NCI-H1092 treated with DMSO at 0.1 percent for 48 hours (cell line): Measurements from ENCODE around the gene KIF19.
"Not testable (repeated sequence)": the region's sequence is repeated elsewhere in the genome, so short reads cannot be mapped to it uniquely, and the experiment has no call there.

ENCODE experiments used
- DNase-seq: peaks from one replicate; lab custom pipeline; 2025; lab: John Stamatoyannopoulos, UW

The KIF19 gene, protein sequence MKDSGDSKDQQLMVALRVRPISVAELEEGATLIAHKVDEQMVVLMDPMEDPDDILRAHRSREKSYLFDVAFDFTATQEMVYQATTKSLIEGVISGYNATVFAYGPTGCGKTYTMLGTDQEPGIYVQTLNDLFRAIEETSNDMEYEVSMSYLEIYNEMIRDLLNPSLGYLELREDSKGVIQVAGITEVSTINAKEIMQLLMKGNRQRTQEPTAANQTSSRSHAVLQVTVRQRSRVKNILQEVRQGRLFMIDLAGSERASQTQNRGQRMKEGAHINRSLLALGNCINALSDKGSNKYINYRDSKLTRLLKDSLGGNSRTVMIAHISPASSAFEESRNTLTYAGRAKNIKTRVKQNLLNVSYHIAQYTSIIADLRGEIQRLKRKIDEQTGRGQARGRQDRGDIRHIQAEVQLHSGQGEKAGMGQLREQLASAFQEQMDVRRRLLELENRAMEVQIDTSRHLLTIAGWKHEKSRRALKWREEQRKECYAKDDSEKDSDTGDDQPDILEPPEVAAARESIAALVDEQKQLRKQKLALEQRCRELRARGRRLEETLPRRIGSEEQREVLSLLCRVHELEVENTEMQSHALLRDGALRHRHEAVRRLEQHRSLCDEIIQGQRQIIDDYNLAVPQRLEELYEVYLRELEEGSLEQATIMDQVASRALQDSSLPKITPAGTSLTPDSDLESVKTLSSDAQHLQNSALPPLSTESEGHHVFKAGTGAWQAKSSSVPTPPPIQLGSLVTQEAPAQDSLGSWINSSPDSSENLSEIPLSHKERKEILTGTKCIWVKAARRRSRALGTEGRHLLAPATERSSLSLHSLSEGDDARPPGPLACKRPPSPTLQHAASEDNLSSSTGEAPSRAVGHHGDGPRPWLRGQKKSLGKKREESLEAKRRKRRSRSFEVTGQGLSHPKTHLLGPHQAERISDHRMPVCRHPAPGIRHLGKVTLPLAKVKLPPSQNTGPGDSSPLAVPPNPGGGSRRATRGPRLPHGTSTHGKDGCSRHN

DNA sequence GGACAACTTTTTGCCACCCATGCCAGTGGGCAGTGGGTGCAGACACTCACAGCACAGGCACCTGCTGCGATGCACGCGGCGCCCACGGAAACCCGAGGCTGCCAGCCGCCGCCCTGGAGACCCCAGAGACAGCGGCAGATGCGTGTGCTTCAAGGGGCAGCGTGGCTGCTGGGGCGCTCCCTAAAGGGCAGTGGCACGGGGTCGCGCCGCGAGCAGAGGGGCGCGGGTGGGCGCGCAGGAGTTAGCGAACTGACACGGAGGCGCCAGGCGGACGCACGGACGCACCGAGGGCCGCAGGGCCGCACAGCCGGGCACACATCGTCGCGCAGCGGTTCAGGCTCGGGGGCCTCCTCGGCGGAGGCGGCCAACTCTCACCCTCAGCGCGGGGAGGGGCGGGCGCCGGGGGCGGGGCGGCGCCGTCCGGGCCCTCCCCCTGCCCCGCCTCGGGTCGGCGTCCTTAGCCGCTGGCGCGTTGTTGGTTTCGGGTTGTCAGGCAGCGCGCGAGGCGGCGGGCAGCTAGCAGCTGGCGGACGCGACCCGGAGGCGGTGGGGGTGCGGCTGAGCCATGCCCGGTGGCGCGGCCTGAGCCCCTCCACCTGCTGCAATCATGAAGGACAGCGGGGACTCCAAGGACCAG, at the start of gene KIF19:
TSS of gene KIF19 (plus strand) at position 484 of the 637 bp plus-strand sequence. CDS start at position 608, 124 bp downstream.
- DNase-seq, result peak; percentile 69

DNA sequence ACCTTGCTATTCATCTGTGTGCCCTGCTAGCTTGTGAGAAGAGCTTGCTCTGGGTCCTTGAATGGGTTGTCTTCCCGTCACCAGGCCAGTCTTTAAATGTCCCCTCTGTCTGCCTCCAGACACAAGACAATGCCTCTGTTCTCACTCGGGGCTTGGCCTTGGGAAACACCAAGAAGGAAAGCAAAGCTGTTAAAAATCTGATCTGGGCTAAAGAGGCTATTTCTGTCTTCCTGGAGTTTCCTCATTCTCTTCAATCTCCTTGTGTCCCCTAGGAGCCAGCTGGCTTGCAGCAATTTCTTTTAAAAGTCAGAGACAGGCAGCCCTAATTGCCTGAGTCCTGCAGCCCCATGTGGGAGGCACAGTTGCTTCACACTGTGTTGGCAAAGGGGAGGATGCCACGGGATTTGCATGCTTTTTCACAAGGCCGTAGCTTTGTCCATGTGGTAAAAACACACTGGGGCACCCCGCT, 49.5 kb upstream of the KIF19 start:
- no peak for DNase-seq

DNA sequence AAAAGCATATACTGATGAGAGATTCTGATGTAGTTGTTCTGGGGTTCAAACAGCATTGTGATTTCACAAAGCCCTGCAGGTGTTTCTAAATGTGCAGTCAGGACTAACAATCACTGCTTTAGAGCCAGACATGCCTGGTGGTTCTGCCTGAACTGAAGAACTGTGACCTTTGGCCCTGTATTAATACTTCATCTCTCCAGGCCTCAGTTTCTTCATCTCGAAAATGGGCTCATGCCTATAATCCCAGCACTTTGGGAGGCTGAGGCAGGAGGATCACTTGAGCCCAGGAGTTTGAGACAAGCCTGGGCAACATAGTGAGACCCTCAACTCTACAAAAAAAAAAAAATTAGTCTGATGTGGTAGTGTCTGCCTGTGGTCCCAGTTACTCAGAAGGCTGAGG, 48.1 kb upstream of the KIF19 start:
- no peak for DNase-seq

DNA sequence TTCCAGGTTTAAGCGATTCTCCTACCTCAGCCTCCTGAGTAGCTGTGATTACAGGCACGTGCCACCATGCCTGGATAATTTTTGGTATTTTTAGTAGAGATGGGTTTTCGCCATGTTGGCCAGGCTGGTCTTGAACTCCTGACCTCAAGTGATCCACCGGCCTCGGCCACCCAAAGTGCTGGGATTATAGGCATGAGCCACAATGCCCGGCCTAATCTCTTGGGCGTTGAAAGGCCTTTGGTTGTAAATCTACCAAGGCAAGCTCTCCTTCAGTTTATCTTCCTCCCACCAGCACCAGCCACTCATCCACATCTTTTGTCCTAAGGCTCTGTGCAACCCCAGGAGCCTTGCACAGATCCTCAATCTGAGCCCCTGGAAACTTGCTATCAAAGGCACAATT, 46.4 kb upstream of the KIF19 start:
- DNase-seq, result not testable (repeated sequence)

DNA sequence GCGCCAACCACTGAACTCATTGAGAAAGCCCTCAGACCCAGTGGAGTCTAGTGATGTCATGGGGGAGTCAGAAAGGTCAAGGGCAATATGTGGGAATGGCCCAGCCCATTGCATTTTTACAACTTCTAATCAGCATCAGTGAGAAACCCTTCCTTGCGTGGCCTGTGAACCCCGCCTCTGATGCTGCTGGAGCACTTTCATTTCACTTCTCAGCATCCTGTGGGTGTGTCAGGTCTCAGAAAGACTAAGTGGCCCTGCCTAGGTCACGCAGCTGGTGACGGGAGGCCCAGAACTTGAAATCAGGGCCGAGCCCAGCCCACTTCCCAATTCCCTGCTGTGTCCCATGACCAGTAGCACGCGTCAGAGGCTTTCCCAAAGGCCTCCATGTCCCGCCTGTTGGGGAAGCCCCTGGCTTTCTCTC, 45.9 kb upstream of the KIF19 start:
- DNase-seq, result no peak

DNA sequence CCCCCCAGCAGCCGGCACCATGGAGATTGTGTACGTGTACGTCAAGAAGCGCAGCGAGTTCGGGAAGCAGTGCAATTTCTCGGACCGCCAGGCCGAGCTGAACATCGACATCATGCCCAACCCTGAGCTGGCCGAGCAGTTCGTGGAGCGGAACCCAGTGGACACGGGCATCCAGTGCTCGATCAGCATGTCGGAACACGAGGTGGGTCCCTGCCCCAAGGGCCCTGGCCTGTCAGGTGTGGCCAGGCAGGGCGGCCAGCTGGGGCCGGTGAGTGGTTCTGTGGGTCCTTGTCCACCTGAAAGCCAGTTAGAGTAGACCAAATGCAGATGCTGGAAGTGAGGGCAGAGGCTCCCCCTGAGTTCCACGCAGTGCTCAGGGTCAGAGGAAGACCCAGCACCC, 44.2 kb upstream of the KIF19 start:
- DNase-seq, result no peak

DNA sequence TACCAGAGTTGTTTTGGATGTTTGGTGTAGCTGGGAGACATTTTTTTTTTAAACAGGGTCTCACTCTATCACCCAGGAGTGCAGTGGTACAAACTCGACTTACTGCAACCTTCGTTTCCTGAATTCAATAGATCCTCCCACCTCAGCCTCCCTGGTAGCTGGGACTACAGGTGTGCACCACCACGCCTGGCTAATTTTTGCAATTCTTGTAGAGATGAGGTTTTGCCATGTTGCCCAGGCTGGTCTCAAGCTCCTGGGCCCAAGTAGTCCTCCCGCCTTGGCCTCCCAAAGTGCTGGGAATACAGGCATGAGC, 43.8 kb upstream of the KIF19 start:
- not testable (repeated sequence) for DNase-seq

DNA sequence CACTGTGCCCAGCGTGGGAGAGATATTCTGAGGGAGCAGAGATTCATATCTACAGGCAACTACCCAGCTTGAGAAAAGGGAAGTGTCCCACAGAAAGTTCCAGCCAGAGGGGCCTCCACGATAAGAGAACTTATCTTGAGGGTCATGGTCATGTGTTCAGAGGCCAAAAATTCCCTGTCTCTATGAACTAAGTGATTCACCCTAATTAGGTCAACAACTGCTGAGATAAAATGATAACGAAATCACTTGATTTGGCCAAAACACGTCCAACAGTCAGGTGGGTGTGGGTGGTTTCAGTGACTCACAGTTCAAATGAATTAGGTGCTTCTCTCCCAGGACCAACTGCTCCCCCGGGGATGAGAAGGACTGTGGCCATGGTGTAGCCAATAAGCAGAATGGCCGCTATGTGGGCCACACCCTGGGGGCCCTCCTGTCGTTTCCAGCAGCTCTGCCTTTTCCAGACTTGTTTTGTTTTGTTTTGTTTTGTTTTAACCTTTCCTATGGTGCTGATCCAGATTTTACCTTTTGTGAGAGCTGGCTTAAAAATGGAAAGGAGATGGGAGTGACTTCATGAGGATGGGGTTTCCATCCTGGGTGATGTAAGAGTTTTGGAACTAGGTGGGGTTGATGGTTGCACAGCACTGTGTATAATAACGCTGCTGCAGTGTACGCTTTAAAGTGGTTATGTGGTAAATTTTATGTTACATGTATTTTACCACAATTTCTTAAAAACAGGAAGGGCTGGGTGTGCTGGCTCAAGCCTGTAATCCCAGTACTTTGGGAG, 43.2 kb upstream of the KIF19 start:
- no peak for DNase-seq

DNA sequence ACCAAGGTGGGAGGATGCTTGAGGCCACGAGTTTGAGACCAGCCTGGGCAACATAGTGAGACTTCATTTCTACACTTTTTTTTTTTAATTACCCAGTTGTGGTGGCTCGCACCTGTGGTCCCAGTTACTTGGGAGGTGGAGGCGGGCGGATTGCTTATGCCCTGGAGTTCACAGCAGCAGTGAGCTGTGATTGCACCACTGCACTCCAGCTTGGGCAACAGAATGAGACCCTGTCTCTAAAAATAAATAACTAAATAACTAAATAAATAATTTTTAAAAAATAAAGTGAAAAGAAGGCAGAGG, 42.7 kb upstream of the KIF19 start:
- no peak for DNase-seq

DNA sequence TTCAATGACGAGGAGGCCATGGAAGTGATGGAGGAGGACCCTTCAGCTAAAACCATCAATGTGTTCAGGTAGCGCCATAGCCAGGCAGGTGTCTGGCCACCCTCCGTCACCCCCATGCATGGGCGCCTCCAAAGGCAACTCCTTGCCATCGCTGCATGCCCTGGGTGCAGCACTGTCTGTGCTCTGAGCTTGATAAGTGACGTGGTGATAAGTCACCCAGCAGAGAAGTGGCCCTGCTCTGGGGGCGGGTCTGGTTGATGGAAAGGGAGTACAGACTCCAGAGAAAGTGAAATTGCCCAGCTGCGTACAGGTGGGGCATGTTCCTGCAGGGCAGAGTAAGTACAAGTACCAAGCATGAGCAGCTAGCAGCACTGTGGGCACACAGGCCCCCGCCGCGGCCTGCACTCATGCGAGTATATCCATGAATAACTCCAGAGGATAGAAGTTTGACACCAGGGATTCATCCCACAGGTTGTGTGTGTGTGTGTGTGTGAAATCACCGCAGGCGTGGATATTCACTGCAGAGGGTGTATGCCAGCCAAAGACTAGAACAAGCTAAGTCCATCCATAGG, 38.9 kb upstream of the KIF19 start:
- DNase-seq, result no peak

DNA sequence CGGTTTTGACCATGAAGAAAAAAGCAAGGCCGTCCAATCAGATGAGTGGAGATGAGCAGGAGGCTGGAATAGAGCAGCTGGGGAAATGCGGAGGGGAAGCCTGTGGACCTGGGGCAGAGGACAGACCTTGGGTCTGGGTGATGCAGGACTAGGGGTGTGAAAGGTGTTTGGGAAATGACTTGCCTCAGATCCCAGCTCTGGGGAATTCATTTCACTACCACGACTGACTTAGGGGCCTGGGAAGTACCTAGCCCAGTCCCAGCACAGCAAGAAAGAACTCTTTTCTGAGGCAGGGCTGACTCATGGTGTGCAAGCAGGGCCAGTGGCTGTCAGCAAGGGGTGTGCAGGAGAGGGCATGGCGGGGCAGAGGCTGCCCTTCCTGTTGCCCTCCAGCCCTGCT, 37.2 kb upstream of the KIF19 start:
- no peak for DNase-seq

DNA sequence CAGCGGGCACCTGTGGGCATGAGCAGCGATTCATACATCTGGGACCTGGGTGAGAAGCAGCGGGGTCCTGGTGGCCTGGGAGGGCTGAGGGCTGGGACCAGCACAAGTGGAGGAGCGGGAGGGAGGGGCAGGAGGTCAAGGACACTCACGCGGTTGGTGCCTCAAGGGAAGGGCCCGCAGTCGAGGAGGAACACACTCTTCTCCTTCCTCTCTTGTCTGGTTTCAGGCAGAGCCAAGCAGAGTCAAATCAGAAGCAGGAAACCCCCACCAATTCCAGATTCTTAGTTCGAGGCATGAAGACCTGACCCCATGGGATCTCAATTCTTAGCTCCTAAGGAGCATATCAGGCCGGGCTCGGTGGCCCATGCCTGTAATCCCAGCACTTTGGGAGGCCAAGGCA, 36.3 kb upstream of the KIF19 start:
- no peak for DNase-seq

DNA sequence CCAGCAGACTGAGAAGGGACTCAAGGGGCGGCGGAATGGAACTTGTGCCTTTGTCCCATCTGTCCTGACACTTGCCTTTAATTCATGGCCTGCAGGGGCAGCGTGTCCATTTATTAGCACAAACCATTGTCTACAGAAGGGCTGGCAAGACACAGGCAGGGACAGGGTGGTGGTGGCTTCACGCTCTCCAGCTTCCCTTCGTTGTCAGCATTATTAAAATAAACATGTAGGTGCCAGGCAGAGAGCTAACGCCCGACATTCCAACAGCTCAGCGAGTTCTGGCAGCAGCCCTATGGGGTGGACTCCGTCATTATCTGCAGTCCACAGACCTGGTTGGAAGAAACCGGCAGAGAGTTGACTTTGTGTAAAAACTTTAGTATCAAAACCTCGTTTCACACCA, 35.7 kb upstream of the KIF19 start:
- no peak for DNase-seq

DNA sequence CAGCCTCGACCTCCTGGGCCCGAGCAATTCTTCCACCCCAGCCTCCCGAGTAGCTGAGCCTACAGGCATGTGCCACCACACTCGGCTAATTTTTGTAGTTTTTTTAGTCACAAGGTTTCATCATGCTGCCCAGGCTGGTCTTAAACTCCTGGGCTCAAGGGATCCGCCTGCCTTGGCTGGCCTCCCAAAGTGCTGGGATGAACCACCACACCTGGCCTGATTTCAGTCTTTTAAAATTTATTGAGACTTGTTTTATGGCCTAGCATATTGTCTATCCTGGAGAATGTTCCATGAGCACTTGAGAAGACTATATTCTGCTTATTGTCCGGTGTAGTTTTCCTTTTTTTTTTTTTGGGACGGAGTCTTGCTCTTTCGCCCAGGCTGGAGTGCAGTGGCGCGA, 33.5 kb upstream of the KIF19 start:
- no peak for DNase-seq

DNA sequence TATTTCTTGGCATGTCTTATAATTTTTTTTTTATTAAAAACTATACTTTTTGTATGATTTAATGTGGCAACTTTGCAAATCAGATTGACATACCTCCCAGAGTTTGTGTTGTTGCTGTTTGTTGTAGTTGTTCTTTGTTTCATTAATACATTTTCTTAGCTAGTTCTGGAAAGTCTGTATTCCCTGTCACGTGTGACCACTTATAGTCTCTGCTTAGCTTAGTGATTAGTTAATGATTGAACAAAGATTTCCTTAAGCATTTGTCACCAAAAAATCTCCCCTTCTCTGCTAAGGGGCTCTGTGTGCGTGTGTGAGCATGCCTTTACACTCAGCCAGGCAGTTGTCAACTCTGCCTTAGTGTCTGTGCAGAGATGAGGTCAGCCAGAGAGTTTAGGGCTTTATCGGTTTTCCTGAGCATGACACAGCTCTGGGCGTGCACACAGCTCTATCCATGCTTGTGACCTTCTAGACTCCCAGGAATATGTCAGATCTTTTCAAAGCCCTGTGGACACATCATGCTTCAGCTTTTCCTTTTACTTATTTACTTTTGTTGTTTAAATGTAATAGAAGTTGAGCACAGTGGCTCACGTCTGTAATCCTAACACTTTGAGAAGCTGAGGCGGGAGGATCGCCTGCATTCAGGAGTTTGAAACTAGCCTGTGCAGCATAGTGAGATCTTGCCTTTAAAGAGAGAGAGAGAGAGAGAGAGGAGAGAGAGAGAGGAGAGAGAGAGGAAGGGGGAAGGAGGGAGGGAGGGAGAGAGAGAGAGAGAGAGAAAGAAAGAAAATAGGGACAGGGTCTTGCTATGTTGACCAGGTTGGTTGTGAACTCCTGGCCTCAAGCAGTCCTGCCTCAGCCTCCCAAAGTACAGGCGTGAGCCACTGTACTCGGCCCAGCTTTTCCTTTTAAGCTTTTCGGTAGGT, 30.1 kb upstream of the KIF19 start:
- no peak for DNase-seq

DNA sequence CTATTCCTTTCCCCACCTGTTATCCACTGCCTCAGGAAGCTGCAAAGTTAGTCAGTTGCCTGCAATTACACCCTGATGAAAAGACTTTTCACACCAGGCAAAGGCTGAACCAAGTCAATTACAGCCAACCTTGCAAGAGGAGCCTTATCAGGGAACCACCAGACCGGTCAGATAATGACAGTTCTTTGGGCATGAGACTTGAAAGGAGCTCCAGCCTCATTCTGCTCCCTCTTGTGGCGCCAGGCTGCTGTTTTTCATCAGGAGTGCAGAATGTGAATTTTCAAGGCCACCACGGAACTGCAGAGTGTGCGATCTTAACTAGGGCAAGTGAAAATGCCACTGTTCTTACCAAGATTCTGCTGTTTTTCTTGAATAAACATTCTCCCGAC, 29.5 kb upstream of the KIF19 start:
- DNase-seq, result peak; percentile 25

DNA sequence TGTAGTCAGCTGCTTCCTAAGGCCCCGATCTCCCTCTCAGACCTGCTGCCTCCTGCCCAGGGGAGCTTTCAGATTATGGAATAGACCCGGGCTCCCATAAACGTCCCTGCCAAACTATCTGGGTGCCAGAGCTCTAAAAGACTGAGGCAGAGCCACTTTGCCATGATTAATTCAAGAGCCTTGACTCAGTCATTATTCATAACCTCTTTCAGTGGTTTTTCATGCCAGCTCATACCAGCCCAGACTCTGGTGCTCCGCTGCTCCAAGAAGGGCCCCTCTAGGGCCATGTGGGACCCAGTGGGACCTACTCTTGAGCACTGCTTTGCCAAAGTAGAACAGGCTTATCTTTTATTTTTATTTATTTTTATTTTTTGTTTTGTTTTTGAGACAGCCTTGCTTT, 28.1 kb upstream of the KIF19 start:
- no peak for DNase-seq

DNA sequence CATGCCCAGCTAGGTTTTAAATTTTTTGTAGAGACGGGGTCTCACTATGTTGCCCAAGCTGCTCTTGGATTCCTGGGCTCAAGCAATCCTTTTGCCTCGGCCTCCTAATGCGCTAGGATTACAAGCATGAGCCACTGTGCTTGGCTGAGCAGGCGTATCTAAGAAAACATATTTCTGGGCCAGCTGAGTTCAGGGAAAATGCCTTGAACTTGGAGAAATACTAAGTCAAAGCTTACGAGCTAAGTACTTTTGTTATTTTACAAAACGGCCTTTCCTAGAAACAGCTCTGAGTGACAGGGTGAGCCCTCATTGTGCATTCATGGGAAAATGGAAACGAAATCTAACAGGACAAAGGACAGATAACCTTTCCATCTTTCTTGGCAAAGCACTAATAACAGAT, 27.2 kb upstream of the KIF19 start:
- DNase-seq, result no peak

DNA sequence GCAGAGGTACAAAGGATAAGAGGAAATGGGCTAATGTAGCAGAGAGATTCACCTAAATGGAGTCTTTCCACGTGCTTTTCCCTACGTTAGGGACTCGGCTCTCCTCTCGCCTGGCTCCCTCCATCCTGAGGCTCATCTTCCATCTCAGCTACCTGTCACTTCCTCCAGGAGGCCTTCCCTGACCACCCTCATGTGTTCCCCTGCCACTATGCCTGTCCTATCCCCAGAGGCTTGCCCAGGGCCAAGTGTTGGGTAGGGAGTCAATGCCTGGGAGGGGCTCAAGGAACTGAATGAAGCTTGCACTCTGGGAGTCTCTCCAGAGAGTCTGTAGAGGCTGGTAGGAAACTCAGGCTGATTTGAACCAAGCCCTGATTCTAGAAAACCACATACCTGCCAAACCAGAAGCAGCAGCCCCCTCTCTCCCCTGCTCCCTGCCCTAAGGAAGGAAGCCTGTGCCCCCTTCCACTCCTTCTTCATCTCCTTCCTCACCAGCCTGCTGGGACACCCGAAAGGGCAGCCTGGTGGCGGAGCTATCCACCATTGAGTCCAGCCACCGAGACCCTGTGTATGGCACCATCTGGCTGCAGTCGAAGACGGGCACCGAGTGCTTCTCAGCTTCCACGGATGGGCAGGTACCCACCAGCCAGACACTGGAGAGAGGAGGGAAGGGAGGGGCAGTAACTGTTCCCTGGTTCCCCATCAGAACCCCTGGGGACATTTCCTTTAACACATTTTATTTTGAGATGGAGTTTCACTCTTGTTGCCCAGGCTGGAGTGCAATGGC, 26.6 kb upstream of the KIF19 start:
- no peak for DNase-seq

DNA sequence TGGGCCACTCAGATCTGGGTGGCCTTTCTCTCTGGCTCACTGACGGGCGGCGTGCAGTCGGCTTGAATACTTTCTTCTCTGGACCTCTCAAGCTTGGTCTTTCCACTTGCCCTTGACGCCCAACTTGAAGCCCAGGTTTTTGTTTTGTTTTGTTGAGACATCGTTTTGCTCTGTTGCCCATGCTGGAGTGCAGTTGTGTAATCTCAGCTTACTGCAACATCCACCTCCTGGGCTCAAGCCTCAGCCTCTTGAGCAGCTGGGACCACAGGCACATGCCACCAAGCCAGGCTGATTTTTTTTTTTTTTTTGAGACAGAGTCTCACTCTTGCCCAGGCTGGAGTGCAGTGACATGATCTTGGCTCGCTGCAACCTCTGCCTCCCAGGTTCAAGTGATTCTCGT, 22.7 kb upstream of the KIF19 start:
- no peak for DNase-seq
